GM23248 (cell line): Measurements from ENCODE around the gene DDIAS.

Source experiments
- EZH2 ChIP-seq: fragments of 200-600 bp; sonication (generic); IDR thresholded peaks from 2 replicates; pipeline ENCODE4 v1.6.1; 2018; ENCODE audit warnings: antibody characterized with exemption, mild to moderate bottlenecking; ENCODE audit not compliant: insufficient read depth, poor library complexity, severe bottlenecking
- EZH2phosphoT487 ChIP-seq: fragments of 200-600 bp; sonication (generic); IDR thresholded peaks from 2 replicates; pipeline ENCODE4 v1.6.1; 2018; ENCODE audit warnings: antibody characterized with exemption, moderate library complexity, mild to moderate bottlenecking, low read depth; ENCODE audit not compliant: insufficient read depth

GRCh38 chr11:82930229-82930628 lies 28.7 kb downstream of the DDIAS start:
- TF ChIP-seq EZH2 = no peak
- no peak for TF ChIP-seq EZH2phosphoT487
